ENCODE data around the gene OARD1.
"Not testable (repeated sequence)": the region's sequence is repeated elsewhere in the genome, so short reads cannot be mapped to it uniquely, and the experiment has no call there.

Gene OARD1

DNA sequence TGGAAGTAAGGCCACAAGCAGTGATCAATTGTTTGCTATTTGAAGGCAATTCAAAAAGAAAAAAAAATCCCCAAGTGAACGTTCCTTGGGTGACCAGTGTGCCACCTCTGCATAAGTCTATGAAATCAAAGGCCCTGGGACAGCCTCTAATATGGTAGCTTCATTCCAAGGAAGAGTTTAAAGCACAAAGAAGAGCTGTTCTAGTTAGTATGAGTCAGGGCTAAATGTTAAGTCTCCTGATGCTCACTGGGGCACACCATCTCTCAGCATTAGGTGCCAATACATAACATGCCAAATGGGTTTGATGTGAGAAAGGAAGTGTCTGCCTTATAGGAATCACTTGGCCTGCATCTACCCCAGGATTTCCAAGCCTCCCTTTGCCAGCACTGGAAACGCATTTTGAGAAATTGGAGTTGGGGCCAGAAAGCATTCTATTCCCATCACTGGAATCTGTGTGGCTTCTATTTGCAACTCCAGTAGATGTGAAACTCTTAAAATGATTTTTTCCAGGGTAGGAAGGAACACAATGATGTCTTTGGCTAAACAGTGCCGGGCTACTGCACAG is 46.1 kb downstream of the OARD1 start:
- no peak for DNase-seq (ENCODE audit: low spot score)

DNA sequence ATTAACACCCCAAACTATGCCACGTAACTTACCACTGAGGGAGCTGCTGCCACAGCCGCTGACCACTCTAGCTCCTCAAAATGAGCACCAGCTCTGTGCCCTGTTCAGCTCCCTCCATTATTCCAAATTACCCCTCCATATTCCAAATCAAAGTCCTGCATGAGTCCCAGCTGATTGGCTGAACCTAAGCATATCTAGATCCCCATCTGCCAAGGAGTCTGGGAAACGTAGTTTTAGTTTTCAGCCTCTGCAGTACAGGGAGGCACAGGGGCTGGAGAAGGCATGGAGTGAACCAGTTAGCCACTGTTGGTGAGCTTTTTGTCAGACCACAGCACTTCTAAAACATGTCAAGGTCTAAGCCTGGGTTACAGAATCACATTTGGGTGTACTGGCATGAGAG is 49.0 kb downstream of the OARD1 start:
- DNase-seq (ENCODE audit: low spot score): no peak

DNA sequence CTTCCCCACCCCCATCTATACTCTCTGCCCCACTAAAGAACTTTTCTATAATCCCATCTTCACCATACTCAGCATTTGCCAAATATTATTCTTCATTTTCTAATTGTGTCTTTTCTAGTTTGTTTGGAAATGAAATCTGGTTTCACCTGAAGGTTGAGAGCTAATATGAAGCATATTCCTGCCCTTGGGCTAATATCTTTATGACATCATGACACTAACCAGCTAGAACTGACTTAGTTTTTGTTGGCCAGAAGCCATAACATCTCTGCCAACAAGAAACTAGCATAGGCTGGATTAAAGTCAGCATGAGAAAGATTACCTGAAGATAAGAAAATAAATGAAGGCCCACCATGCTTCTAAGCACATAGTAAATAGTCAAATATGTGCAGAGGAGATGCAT is 49.9 kb downstream of the OARD1 start:
- DNase-seq (ENCODE audit: low spot score): no peak

DNA sequence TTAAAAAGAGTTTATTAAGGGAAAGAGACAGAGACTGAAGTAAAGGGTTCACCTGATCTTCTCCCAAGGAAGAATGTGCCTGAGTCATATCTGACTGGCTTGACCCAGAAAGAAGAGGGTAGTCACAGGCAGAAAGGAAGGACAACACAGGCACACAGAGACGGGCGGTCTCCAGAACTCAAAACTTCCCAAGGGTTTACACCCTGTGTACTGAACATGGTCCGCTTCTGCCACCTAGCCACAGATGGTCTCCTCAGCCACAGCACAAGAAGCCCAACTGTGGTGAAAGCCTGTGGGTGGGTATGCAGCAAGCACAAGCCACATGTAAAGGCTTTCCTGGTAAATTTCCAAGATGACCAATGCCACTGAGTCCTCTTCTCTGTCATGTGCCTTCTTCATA is 50.3 kb downstream of the OARD1 start:
- no peak for DNase-seq (ENCODE audit: low spot score)

DNA sequence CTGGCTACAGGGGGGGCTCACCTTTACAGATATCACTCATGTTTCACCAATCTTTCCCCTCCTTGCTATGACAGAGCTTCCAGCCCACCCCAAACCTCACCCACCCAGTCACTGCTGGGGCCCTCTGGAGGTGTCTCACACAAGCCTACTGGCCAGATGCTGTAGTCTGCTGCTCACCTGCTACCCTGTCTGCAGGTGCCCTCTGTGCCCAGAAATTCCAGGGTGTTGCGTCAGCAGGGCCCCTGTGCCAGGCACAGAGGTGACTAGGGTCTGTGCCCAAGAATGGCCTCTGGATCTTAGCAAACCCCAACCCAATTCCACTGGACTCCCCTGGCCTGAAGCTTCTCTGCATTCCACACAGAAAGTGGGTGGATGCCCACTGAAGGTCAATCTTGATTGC is 54.5 kb downstream of the OARD1 start:
- no peak for DNase-seq (ENCODE audit: low spot score)

DNA sequence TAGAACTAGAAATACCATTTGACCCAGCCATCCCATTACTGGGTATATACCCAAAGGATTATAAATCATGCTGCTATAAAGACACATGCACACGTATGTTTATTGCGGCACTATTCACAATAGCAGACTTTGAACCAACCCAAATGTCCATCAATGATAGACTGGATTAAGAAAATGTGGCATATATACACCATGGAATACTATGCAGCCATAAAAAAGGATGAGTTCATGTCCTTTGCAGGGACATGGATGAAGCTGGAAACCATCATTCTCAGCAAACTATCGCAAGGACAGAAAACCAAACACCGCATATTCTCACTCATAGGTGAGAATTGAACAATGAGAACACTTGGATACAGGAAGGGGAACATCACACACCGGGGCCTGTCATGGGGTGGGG is 56.3 kb downstream of the OARD1 start:
- not testable (repeated sequence) for DNase-seq (ENCODE audit: low spot score)

DNA sequence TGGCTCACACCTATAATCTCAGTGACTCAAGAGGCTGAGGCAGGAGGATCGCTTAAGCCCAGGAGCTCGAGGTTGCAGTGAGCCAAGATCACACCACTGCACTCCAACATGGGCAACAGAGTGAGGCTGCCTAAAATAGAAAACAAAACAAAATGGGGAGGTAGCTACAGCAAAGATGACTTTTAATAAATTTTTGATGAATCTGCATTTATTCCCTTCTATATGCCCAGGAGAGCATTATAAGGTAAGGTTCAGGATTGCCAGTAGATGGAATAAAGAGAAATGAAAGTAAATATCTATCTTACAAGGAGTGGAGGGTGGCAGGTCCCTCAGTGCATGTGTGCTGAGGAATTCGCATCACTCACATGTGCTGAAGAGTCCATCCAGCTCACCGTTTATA is 57.4 kb downstream of the OARD1 start:
- no peak for DNase-seq (ENCODE audit: low spot score)
